Stomach (tissue), 4 donors: ENCODE measurements around the gene MUC20.

Experiments used
- CTCF ChIP-seq, 7 experiments: fragments of 450-650 bp in 4 of 7; fragments of 200-600 bp in 3 of 7; sonication (generic) in 3 of 7; IDR thresholded peaks; one replicate each; pipeline ENCODE4 v1.5.1; 2016 to 2019; ENCODE audit warnings: antibody characterized with exemption in 7 of 7, control low read depth in 2 of 7, mild to moderate bottlenecking in 1 of 7
- POLR2AphosphoS5 ChIP-seq, 3 donors: sonication (generic); formaldehyde crosslinking; IDR thresholded peaks; one replicate each; pipeline ENCODE4 v1.6.1; 2016; ENCODE audit warnings: antibody characterized with exemption in 3 of 3

- no peak for TF ChIP-seq CTCF (IDR thresholded peaks at IDR 0.05)
- TF ChIP-seq POLR2AphosphoS5 (IDR thresholded peaks at IDR 0.05), result no peak
Observed at GRCh38 chr3:195761567-195762248, 40.9 kb downstream of the MUC20 start.
